SK-N-SH (cell line): Measurements from ENCODE around the gene CXCR5. TPM values are rescaled to one million over a fixed set of nuclear protein-coding genes. Genes with fewer than 3 reads are reported as not detected.
A peak's percentile ranks its signal among the peaks of the same experiment; 100 is the strongest.

Experiments used
- CTCF ChIA-PET: fragments of 300-600, 350-600 bp; formaldehyde crosslinking; extraction: SDS; loops from one replicate; lab custom pipeline; 2021; lab: Yijun Ruan, JAX
- POLR2A ChIA-PET: fragments of 350-600 bp; sonication (Branson Sonifier 250); formaldehyde crosslinking; extraction: SDS; loops from one replicate; lab custom pipeline; 2020; ENCODE audit warnings: antibody characterized with exemption, inconsistent platforms; lab: Yijun Ruan, JAX
- DNase-seq: peaks from one replicate; pipeline ENCODE4 v3.0.0; 2012
- H2AFZ ChIP-seq: fragments of 200-600 bp; sonication (generic); 2 replicates; pipeline ENCODE4 v1.8.1; 2016; ENCODE audit warnings: antibody characterized with exemption, mild to moderate bottlenecking, low read depth
- H3F3A ChIP-seq: fragments of 200-600 bp; sonication (generic); replicated peaks from 2 replicates; pipeline ENCODE3; 2016; ENCODE audit warnings: antibody characterized with exemption, mild to moderate bottlenecking; ENCODE audit not compliant: insufficient read depth
- H3K27ac ChIP-seq, 2 experiments: fragments of 200-500 bp in 1 of 2; fragments of 200-600 bp in 1 of 2; sonication (Bioruptor generic) in 1 of 2; sonication (generic), shearing (Covaris generic) in 1 of 2; 2 replicates each; pipeline versions ENCODE4 v1.5.1 to v1.6.1; 2014 to 2016; ENCODE audit warnings: low read depth in 2 of 2, inconsistent platforms in 1 of 2, low read length in 1 of 2, mild to moderate bottlenecking in 1 of 2, mixed read lengths in 1 of 2
- H3K27me3 ChIP-seq: fragments of 200-600 bp; sonication (generic), shearing (Covaris generic); 2 replicates; pipeline ENCODE4 v1.6.1; 2016; ENCODE audit warnings: mixed run types; ENCODE audit not compliant: insufficient read depth
- H3K36me3 ChIP-seq, 2 experiments: fragments of 200-500 bp in 1 of 2; fragments of 200-600 bp in 1 of 2; sonication (Bioruptor generic) in 1 of 2; sonication (generic) in 1 of 2; replicated peaks in 1 of 2; 2 replicates each; pipeline versions ENCODE3 to v1.5.1; 2014 to 2016; ENCODE audit warnings: low read length in 1 of 2, mild to moderate bottlenecking in 1 of 2; ENCODE audit not compliant: insufficient read depth in 2 of 2, control insufficient read depth in 1 of 2
- H3K4me1 ChIP-seq, 2 experiments: fragments of 200-500 bp in 1 of 2; fragments of 200-600 bp in 1 of 2; sonication (Bioruptor generic) in 1 of 2; sonication (generic), shearing (Covaris generic) in 1 of 2; 2 replicates each; pipeline versions ENCODE4 v1.5.1 to v1.6.1; 2014 to 2016; ENCODE audit warnings: low read depth in 1 of 2, low read length in 1 of 2, mixed run types in 1 of 2; ENCODE audit not compliant: insufficient read depth in 2 of 2, control insufficient read depth in 1 of 2
- H3K4me2 ChIP-seq: fragments of 200-600 bp; sonication (generic), shearing (Covaris generic); 2 replicates; pipeline ENCODE4 v1.6.1; 2017; ENCODE audit warnings: mixed run types
- H3K4me3 ChIP-seq, 2 experiments: fragments of 200-500 bp in 1 of 2; fragments of 200-600 bp in 1 of 2; sonication (Bioruptor generic) in 1 of 2; sonication (generic), shearing (Covaris generic) in 1 of 2; 2 replicates each; pipeline versions ENCODE4 v1.5.1 to v1.8.1; 2014 to 2016; ENCODE audit warnings: low read depth in 2 of 2, inconsistent platforms in 1 of 2, low read length in 1 of 2, mild to moderate bottlenecking in 1 of 2, mixed read lengths in 1 of 2, moderate library complexity in 1 of 2
- H3K79me2 ChIP-seq: fragments of 200-600 bp; sonication (generic); 2 replicates; pipeline ENCODE4 v1.8.1; 2017; ENCODE audit warnings: mild to moderate bottlenecking; ENCODE audit not compliant: insufficient read depth
- H3K9ac ChIP-seq: fragments of 200-600 bp; sonication (generic); 2 replicates; pipeline ENCODE4 v1.6.1; 2017; ENCODE audit warnings: mixed run types
- H3K9me2 ChIP-seq: fragments of 200-600 bp; sonication (generic); 2 replicates; pipeline ENCODE4 v1.6.1; 2017; ENCODE audit warnings: mixed run types
- H3K9me3 ChIP-seq: fragments of 200-600 bp; sonication (generic); 2 replicates; pipeline ENCODE4 v1.6.1; 2017; ENCODE audit warnings: mixed run types, mild to moderate bottlenecking, moderate library complexity
- H4K20me1 ChIP-seq: fragments of 200-600 bp; sonication (generic); 2 replicates; pipeline ENCODE4 v1.6.1; 2017; ENCODE audit warnings: mild to moderate bottlenecking, mixed run types; ENCODE audit not compliant: insufficient read depth
- CHD2 ChIP-seq: fragments of 150-350 bp; IDR thresholded peaks from 2 replicates; pipeline ENCODE4 v1.6.1; 2018; ENCODE audit warnings: low read length; ENCODE audit not compliant: partially characterized antibody
- FOXJ3 ChIP-seq: sonication (generic); formaldehyde crosslinking; IDR thresholded peaks from 2 replicates; pipeline ENCODE4 v1.5.1; 2020; ENCODE audit warnings: mild to moderate bottlenecking, missing genetic modification reagents
- FOXM1 ChIP-seq: IDR thresholded peaks from 2 replicates; pipeline ENCODE4 v1.4.0; 2012; ENCODE audit warnings: low read depth, mild to moderate bottlenecking
- GATA2 ChIP-seq: sonication (generic); formaldehyde crosslinking; IDR thresholded peaks from 2 replicates; pipeline ENCODE4 v1.5.0; 2020; ENCODE audit warnings: mild to moderate bottlenecking, missing genetic modification reagents
- JUND ChIP-seq: IDR thresholded peaks from 2 replicates; pipeline ENCODE4 v1.4.0; 2012
- MXI1 ChIP-seq: IDR thresholded peaks from 2 replicates; pipeline ENCODE4 v1.6.1; 2012; ENCODE audit warnings: mild to moderate bottlenecking, low read depth, low read length, improper control_type of control experiment
- POLR2AphosphoS5 ChIP-seq: IDR thresholded peaks from 2 replicates; pipeline ENCODE4 v1.6.1; 2012; ENCODE audit warnings: low read depth, low read length
- RAD21 ChIP-seq: IDR thresholded peaks from 2 replicates; pipeline ENCODE4 v1.6.1; 2012; ENCODE audit warnings: mild to moderate bottlenecking, low read length
- RCOR1 ChIP-seq: fragments of 150-350 bp; IDR thresholded peaks from 2 replicates; pipeline ENCODE4 v1.6.1; 2017; ENCODE audit warnings: antibody characterized with exemption, low read length
- RXRA ChIP-seq: IDR thresholded peaks from 2 replicates; pipeline ENCODE4 v1.4.0; 2012; ENCODE audit warnings: low read depth, mild to moderate bottlenecking, borderline replicate concordance
- SIN3A ChIP-seq: IDR thresholded peaks from 2 replicates; pipeline ENCODE4 v1.6.1; 2012; ENCODE audit warnings: low read depth, mild to moderate bottlenecking, low read length, moderate library complexity, borderline replicate concordance
- TAF1 ChIP-seq: IDR thresholded peaks from 2 replicates; pipeline ENCODE4 v1.6.1; 2012; ENCODE audit warnings: low read depth, mild to moderate bottlenecking, low read length, moderate library complexity, borderline replicate concordance
- TEAD4 ChIP-seq: IDR thresholded peaks from 2 replicates; pipeline ENCODE4 v1.4.0; 2012; ENCODE audit warnings: mild to moderate bottlenecking, borderline replicate concordance; ENCODE audit not compliant: insufficient read depth
- WGBS: methylation state at CpG from one replicate; pipeline ENCODE4 v1.1.6; 2017; ENCODE audit warnings: low lambda C conversion rate; 5-methylcytosine and 5-hydroxymethylcytosine counted together
- polyA plus RNA-seq, 3 experiments: library from polyadenylated mRNA; depleted of rRNA; stranded (reverse); fragments of >200 nt; gene quantifications; 2 replicates each; pipeline ENCODE4 v1.2.3, GENCODE V29; 2012
- TF ChIP-seq, protein P1 (sequence below): IDR thresholded peaks from 2 replicates; pipeline ENCODE4 v1.6.1; 2012; ENCODE audit warnings: mild to moderate bottlenecking, low read depth, low read length, moderate library complexity
- TF ChIP-seq, protein P2 (sequence below): fragments of 150-350 bp; IDR thresholded peaks from 2 replicates; pipeline ENCODE4 v1.6.1; 2017; ENCODE audit warnings: antibody characterized with exemption, low read length, low read depth, borderline replicate concordance
- TF ChIP-seq, protein P3 (sequence below): fragments of 150-350 bp; IDR thresholded peaks from 2 replicates; pipeline ENCODE4 v1.6.1; 2016; ENCODE audit warnings: mild to moderate bottlenecking, low read depth, low read length

CXCR5 gene
- polyA plus RNA-seq, 1 of the 3 experiments (the other 2 are of a cell fraction) = 0.02 TPM

- H3K4me2 ChIP-seq = peak overlapping the region; percentile 89; the same call in 1 of the 2 replicates
- H3K27ac ChIP-seq = peak overlapping the region; percentile 98 to 100
Observed at GRCh38 chr11:118908264-118908663, 24.6 kb downstream of the CXCR5 start.

More at GRCh38 chr11:118908264-118908663, 24.6 kb downstream of the CXCR5 start:
- Histone ChIP-seq H3K9me2 (no peaks in the 10 kb centered on the region), H3K4me3 (no peak overlapping the region; a peak in 1 of 4 replicates), H3K4me1 (peaks cover 54 to 58% of the 10 kb centered on the region in 2 experiments), H3K9me3 (no peaks in the 10 kb centered on the region), H4K20me1 (peaks cover 31% of the 10 kb centered on the region), H3K36me3 (peaks cover 17 to 33% of the 10 kb centered on the region in 2 experiments), H3K27me3 (no peaks in the 10 kb centered on the region), H3K79me2 (peaks cover 93% of the 10 kb centered on the region), H3K9ac (peak overlapping the region; percentile 48; the same call in 1 of the 2 replicates), H2AFZ (no peak overlapping the region), H3F3A (peaks cover 51% of the 10 kb centered on the region)
- TF ChIP-seq GATA2 (CRISPR knock-in tag) (no peak), RCOR1 (no peak), CHD2 (no peak), TEAD4 (no peak), JUND (no peak), TAF1 (no peak), RAD21 (no peak), MXI1 (no peak), FOXM1 (no peak), SIN3A (no peak), FOXJ3 (CRISPR knock-in tag) (no peak), POLR2AphosphoS5 (no peak), RXRA (no peak)
- TF ChIP-seq, protein P1, sequence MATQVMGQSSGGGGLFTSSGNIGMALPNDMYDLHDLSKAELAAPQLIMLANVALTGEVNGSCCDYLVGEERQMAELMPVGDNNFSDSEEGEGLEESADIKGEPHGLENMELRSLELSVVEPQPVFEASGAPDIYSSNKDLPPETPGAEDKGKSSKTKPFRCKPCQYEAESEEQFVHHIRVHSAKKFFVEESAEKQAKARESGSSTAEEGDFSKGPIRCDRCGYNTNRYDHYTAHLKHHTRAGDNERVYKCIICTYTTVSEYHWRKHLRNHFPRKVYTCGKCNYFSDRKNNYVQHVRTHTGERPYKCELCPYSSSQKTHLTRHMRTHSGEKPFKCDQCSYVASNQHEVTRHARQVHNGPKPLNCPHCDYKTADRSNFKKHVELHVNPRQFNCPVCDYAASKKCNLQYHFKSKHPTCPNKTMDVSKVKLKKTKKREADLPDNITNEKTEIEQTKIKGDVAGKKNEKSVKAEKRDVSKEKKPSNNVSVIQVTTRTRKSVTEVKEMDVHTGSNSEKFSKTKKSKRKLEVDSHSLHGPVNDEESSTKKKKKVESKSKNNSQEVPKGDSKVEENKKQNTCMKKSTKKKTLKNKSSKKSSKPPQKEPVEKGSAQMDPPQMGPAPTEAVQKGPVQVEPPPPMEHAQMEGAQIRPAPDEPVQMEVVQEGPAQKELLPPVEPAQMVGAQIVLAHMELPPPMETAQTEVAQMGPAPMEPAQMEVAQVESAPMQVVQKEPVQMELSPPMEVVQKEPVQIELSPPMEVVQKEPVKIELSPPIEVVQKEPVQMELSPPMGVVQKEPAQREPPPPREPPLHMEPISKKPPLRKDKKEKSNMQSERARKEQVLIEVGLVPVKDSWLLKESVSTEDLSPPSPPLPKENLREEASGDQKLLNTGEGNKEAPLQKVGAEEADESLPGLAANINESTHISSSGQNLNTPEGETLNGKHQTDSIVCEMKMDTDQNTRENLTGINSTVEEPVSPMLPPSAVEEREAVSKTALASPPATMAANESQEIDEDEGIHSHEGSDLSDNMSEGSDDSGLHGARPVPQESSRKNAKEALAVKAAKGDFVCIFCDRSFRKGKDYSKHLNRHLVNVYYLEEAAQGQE = no peak
- TF ChIP-seq, protein P2, sequence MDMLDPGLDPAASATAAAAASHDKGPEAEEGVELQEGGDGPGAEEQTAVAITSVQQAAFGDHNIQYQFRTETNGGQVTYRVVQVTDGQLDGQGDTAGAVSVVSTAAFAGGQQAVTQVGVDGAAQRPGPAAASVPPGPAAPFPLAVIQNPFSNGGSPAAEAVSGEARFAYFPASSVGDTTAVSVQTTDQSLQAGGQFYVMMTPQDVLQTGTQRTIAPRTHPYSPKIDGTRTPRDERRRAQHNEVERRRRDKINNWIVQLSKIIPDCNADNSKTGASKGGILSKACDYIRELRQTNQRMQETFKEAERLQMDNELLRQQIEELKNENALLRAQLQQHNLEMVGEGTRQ = no peak
- TF ChIP-seq, protein P3, sequence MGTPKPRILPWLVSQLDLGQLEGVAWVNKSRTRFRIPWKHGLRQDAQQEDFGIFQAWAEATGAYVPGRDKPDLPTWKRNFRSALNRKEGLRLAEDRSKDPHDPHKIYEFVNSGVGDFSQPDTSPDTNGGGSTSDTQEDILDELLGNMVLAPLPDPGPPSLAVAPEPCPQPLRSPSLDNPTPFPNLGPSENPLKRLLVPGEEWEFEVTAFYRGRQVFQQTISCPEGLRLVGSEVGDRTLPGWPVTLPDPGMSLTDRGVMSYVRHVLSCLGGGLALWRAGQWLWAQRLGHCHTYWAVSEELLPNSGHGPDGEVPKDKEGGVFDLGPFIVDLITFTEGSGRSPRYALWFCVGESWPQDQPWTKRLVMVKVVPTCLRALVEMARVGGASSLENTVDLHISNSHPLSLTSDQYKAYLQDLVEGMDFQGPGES = no peak
- ChIA-PET POLR2A (interaction anchor here (0.7 to 3.1 kb wide), 3 partner anchors 16 to 49 kb away, joined by 3 to 37 read pairs (median 4); partner anchors contain the start of genes BCL9L and UPK2), CTCF (interaction anchor here (0.7 to 9.7 kb wide), 10 partner anchors 9 to 218 kb away, joined by 3 to 112 read pairs (median 4); partner anchors contain the start of genes DDX6 and UPK2)
- 100% methylated on average over 5 of the region's 13 CpGs for WGBS
- DNase-seq = no peak
